Large intestine (tissue), 3 donors: ENCODE measurements around the gene UBE2M. TPM values are rescaled to one million over a fixed set of nuclear protein-coding genes. Genes with fewer than 3 reads are reported as not detected.

ENCODE experiments used
- DNase-seq, 2 donors: peaks; one replicate each; pipeline versions ENCODE4 v3.0.0 to v3.0.0-alpha.2; 2013
- H3K27ac ChIP-seq: one replicate; pipeline ENCODE4 v1.5.1; 2013; ENCODE audit warnings: low read length
- H3K27me3 ChIP-seq: 2 replicates; pipeline ENCODE4 v1.6.1; 2013; ENCODE audit warnings: low read length; ENCODE audit not compliant: control insufficient read depth, insufficient read depth
- H3K36me3 ChIP-seq: 2 replicates; pipeline ENCODE4 v1.6.1; 2013; ENCODE audit warnings: low read length; ENCODE audit not compliant: control insufficient read depth, insufficient read depth
- H3K4me1 ChIP-seq: one replicate; pipeline ENCODE4 v1.6.1; 2013; ENCODE audit warnings: low read length; ENCODE audit not compliant: control insufficient read depth, insufficient read depth
- H3K4me3 ChIP-seq: one replicate; pipeline ENCODE4 v1.5.1; 2013; ENCODE audit warnings: low read length
- H3K9me3 ChIP-seq: one replicate; pipeline ENCODE4 v1.6.1; 2013; ENCODE audit warnings: mild to moderate bottlenecking, low read depth, low read length, moderate library complexity; ENCODE audit not compliant: control insufficient read depth
- WGBS: methylation state at CpG from one replicate; pipeline ENCODE4 v1.1.5; 2013; ENCODE audit warnings: low lambda C conversion rate; ENCODE audit not compliant: insufficient coverage; 5-methylcytosine and 5-hydroxymethylcytosine counted together
- polyA plus RNA-seq: library from polyadenylated mRNA; unstranded; fragments of 120-200 nt; gene quantifications from one replicate; pipeline ENCODE4 v1.2.1, GENCODE V29; 2013

The UBE2M gene
- polyA plus RNA-seq, 1 donor = 56.0 TPM

DNA sequence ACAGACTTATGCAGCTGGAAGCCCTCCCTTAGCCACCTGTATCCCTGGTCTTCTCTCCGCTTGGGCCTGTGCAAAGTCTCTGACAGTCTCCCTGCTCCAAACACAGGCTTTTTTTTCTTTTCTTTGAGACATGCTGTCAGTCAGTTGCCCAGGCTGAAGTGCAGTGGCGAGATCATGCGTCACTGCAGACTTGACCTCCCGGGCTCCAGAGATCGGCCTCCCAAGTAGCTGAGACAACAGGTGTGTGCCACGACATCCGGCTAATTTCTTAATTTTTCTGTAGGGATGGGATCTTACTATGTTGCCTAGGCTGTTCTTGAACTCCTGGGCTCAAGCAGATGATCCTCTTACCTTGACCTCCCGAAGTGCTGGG, 13.2 kb upstream of the UBE2M start:
- no peaks in the 10 kb centered on the region for H3K9me3 ChIP-seq
- WGBS = no CpG with 5 or more reads among the region's 8 CpGs
- no peak for DNase-seq
- no peaks in the 10 kb centered on the region for H3K27me3 ChIP-seq
- no peak overlapping the region for H3K27ac ChIP-seq
- H3K4me1 ChIP-seq = peaks cover 20% of the 10 kb centered on the region
- peaks cover 40% of the 10 kb centered on the region for H3K36me3 ChIP-seq
- H3K4me3 ChIP-seq = no peak overlapping the region

DNA sequence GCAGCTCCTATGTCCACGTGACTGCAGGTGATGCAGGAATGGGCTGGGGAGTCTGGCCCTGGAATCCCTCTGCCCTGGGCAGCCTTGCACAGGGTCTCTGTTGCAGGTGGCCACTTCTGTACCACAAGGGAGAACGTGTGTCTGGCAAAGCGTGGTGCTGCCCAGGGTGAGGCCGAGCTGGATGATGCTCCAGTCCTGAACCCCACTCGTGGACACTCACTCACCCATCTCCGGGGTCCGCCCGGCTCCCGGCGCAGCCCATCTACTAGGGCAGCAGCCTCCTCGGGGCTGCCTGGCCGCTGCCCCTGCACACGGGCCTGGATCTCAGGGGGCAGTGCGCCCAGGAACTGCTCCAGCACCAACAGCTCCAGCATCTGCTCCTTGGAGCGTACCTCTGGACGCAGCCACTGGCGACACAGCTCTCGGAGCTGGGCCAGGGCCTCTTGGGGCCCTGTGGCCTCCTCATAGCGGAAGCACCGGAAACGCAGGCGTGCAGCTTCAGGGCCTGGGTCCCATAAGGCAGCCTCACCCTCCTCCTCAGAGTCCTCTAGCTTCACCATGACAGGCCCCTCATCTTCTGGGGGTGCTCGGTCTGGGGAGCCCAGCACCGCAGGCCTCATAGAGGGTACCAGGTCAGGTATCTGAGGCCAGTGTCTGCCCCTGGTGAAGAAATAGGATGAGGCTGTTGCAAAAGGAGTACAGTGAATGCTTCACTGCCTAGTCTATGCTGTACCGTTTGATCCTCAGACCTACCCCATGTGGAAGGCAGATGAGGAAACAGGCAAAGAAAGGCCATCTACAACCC, 12.6 kb upstream of the UBE2M start:
- Histone ChIP-seq H3K4me1 (peaks cover 19% of the 10 kb centered on the region), H3K27ac (no peak overlapping the region), H3K9me3 (no peaks in the 10 kb centered on the region), H3K4me3 (no peak overlapping the region), H3K36me3 (peaks cover 43% of the 10 kb centered on the region), H3K27me3 (no peaks in the 10 kb centered on the region)
- WGBS = no CpG with 5 or more reads among the region's 25 CpGs
- no peak for DNase-seq

DNA sequence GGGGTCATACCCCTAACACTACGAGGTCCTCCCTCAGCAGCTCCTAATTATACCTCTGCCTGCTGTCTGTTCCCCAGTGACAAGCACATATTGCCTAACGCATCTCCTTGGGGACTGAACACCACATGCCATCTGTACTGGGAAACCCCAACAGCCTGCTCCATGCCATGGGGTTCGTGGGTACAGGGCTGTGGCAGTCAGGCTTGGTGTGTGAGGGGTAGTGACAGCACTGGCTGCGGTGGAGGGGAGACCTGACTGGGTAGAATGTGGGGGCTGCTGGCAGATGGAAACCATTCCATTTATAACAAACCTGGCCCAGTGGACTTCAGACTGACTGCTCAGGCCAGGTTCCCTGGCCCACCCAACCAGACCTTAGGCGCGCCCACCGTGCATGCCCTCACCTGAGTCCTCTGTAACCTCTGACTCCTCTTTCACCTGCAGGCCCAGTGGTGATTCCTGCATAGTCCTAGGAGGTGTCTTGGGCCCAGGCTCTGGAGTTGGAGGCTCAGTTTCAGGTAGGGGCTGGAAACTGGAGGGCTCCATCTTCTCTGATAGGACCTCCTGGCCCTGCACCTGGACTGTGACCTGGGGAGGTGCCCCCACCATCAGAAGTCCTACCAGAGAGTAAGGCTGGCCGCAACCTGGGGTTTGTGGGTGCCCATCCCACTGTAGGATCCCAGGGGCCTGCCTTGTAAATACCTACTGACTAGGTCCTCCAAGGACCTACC, 11.7 kb upstream of the UBE2M start:
- H3K36me3 ChIP-seq = peaks cover 43% of the 10 kb centered on the region
- no CpG with 5 or more reads among the region's 8 CpGs for WGBS
- peaks cover 17% of the 10 kb centered on the region for H3K4me1 ChIP-seq
- no peak overlapping the region for H3K4me3 ChIP-seq
- no peaks in the 10 kb centered on the region for H3K27me3 ChIP-seq
- DNase-seq = no peak
- no peak overlapping the region for H3K27ac ChIP-seq
- no peaks in the 10 kb centered on the region for H3K9me3 ChIP-seq

DNA sequence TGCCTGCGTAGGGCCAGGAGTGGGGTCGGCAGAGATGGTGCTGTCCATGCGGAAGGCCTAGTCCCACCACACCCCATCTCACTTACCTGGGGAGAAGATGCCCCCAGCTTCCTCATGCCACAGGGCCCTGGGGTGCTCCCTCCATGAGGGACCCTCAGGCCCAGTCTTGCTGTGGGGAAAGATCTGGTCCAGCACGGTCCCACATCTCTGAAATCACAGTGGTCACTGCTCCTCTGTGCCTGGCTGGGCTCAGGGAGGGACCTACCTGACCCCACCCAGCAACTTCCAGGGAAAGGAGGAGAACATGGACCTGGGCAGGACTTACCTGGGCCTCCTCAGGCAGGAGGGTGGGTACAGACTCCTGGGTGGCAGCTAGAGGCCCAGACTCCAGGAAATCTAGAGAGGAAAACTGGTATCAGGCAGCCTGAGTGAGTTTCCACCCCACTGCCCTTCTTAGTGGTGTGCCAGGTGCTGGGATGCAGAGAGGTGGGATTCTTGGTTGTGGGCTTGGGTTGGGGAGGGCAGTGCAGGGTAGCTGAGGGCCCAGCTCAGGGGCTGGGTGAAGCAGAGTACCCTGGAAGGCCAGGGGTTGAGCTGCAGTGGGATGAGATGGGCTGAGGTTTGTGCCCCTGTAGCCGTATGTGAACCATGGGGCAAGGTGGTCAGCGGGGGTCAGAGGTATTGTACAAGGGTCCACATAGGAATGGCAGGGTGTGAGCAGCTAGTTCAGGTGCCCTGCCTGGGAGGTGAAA, 11.0 kb upstream of the UBE2M start:
- peaks cover 15% of the 10 kb centered on the region for H3K4me1 ChIP-seq
- H3K27me3 ChIP-seq = no peaks in the 10 kb centered on the region
- H3K9me3 ChIP-seq = no peaks in the 10 kb centered on the region
- no CpG with 5 or more reads among the region's 6 CpGs for WGBS
- H3K4me3 ChIP-seq = no peak overlapping the region
- DNase-seq = no peak
- no peak overlapping the region for H3K27ac ChIP-seq
- peaks cover 43% of the 10 kb centered on the region for H3K36me3 ChIP-seq

- peaks cover 4% of the 10 kb centered on the region for H3K27me3 ChIP-seq
- peaks cover 43% of the 10 kb centered on the region for H3K36me3 ChIP-seq
- no peak for DNase-seq
- no peaks in the 10 kb centered on the region for H3K9me3 ChIP-seq
- peaks cover 7% of the 10 kb centered on the region for H3K4me1 ChIP-seq
- H3K4me3 ChIP-seq = no peak overlapping the region
- no peak overlapping the region for H3K27ac ChIP-seq
- WGBS = 100% methylated on average over 1 of the region's 4 CpGs
Observed at GRCh38 chr19:58568453-58569130, 10.2 kb upstream of the UBE2M start.

DNA sequence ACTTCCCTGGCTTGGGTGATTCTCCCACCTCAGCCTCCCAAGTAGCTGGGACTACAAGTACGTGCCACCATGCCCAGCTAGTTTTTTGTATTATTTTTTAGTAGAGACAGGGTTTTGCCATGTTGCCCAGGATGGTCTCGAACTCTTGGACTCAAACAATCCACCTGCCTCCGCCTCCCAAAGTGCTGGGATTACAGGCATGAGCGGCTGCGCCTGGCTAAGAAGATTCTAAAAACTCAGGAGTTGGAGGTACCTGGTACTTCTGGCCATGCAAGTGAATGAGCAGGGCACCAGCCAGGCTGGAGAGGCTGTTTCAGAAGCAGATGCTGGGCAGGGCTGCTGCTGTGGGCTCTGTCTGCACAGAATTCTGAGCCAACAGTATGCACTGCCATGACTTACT, 8.6 kb upstream of the UBE2M start:
- DNase-seq = no peak
- peaks cover 2% of the 10 kb centered on the region for H3K9me3 ChIP-seq
- no peak overlapping the region for H3K4me3 ChIP-seq
- H3K27me3 ChIP-seq = peaks cover 16% of the 10 kb centered on the region
- peaks cover 8% of the 10 kb centered on the region for H3K4me1 ChIP-seq
- no CpG with 5 or more reads among the region's 5 CpGs for WGBS
- peaks cover 43% of the 10 kb centered on the region for H3K36me3 ChIP-seq
- no peak overlapping the region for H3K27ac ChIP-seq

DNA sequence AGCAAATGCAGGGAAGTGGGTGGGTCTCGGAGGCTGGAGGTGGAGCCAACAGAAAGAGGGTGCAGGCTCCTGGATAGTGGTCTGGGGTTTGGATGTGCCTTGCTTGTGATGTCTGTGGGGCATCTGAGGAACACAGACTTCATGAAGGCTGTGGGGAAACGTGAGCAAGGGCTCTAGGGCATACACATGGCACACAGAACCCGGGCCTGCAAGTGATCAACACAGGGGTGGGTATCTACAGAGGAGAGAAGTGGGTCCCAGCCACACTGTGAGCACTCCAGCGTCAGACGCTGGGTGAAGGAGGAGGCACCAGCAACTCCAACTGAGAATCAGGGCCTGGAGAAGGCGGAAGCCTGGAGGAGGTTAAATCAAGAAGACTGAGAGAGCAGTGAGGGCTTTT, 5.4 kb upstream of the UBE2M start:
- H3K4me1 ChIP-seq = peaks cover 20% of the 10 kb centered on the region
- WGBS = no CpG with 5 or more reads among the region's 6 CpGs
- peaks cover 15% of the 10 kb centered on the region for H3K36me3 ChIP-seq
- no peak overlapping the region for H3K4me3 ChIP-seq
- no peak overlapping the region for H3K27ac ChIP-seq
- DNase-seq = no peak
- H3K27me3 ChIP-seq = peaks cover 27% of the 10 kb centered on the region
- H3K9me3 ChIP-seq = peaks cover 2% of the 10 kb centered on the region

- WGBS = no CpG with 5 or more reads among the region's 40 CpGs
- peak overlapping the region; percentile 24 for H3K4me3 ChIP-seq
- peak in 1 of 2 donors; percentile 59 for DNase-seq
- H3K27ac ChIP-seq = peak overlapping the region; percentile 9
- H3K9me3 ChIP-seq = peaks cover 2% of the 10 kb centered on the region
- H3K36me3 ChIP-seq = peaks cover 12% of the 10 kb centered on the region
- H3K4me1 ChIP-seq = peaks cover 20% of the 10 kb centered on the region
- H3K27me3 ChIP-seq = peaks cover 27% of the 10 kb centered on the region
Observed at GRCh38 chr19:58563034-58563573, 4.7 kb upstream of the UBE2M start.

DNA sequence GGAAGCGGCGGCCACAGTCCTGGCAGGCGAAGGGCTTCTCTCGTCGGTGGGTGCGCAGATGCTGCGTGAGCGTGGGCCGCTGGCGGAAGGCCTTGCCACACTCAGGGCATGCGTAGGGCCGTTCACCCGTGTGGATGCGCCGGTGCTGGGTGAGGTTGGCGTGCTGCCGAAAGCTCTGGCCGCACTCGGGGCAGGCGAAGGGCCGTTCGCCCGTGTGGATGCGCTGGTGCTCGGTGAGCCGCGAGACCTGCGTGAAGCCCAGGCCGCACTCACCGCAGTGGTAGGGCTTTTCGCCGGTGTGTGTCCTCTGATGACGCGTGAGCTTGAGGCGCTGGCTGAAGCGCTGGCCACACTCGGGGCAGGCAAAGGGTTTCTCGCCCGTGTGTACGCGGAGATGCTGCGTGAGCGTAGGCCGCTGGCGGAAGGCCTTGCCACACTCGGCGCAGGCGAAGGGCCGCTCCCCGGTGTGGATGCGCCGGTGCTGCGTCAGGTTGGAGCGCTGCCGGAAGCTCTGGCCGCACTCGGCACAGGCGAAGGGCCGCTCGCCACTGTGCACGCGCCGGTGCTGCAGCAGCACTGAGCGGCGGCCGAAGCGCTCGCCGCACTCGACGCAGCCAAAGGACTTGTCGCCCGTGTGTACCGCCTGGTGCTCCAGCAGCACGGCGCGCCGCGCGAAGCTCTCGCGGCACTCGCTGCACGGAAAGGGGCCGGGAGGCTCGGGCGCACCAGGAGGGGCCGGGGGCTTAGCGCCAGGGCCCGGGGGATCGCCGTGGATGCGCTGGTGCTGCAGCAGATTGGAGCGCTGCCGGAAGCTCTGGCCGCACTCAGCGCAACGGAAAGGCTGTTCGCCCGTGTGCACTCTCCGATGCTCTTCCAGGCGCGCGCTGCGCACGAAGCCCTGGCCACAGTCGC, 4.0 kb upstream of the UBE2M start:
- Histone ChIP-seq H3K9me3 (peaks cover 2% of the 10 kb centered on the region), H3K4me3 (peak overlapping the region; percentile 37), H3K27ac (peak overlapping the region; percentile 18), H3K36me3 (peaks cover 10% of the 10 kb centered on the region), H3K4me1 (peaks cover 20% of the 10 kb centered on the region), H3K27me3 (peaks cover 27% of the 10 kb centered on the region)
- DNase-seq = peak in 1 of 2 donors; percentile 60
- no CpG with 5 or more reads among the region's 107 CpGs for WGBS
